Measurements from ENCODE around the gene P2RX4.
A peak's percentile ranks its signal among the peaks of the same experiment; 100 is the strongest.
"Not testable (repeated sequence)": the region's sequence is repeated elsewhere in the genome, so short reads cannot be mapped to it uniquely, and the experiment has no call there.

P2RX4 gene

DNA sequence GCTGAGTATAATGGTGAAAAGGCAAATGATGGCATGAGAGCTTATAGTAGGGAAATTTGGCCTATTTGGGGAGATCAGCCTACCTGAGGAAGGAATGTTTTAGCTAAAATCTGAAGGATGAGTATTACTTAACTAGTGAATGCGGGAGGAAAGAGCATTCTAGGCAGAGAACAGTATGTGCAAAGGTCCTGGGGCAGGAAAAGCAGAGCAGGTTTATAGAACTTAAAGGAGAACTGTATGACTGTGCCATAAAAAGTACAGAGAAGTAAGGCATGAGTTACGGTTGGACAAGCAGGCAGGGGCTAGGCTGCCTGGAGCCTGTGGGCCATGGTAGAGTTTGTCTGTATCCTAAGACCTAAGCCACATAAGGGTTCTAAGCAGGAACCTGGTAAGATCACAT is 21.7 kb upstream of the P2RX4 start:
- no peak for DNase-seq (ENCODE audit: low read depth)

- no peak for DNase-seq (ENCODE audit: low read depth)
Measured at GRCh38 chr12:121189131-121189530, 20.8 kb upstream of the P2RX4 start.

DNA sequence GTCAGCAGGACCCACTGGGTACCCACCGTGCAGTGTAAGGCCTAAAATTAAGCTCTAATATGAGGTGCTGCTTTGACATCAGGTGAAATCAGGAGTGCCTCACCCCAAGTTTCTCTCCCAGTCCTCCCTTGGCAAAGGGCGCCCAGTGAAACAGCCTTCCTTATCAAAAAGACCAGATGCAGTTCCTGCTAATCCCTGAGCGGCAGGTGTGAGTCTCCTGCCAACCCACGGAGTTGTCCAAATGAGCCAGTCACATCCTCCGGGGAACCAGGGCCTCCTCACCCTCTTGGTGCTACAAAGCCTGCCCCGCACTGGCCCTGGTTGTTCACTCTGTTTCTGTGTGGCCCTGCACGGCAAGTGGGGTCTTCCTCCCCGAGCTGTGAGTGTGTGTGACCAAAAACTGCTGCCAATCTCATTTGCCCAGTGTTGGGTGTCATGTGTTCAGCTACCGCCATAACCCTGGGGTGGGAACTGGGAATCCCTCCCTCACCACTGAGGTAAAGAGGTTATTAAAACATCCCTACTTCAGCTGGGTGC is 20.2 kb upstream of the P2RX4 start:
- DNase-seq (ENCODE audit: low read depth): no peak

GRCh38 chr12:121190523-121191031 is 19.4 kb upstream of the P2RX4 start:
- DNase-seq (ENCODE audit: low read depth): peak; percentile 97

DNA sequence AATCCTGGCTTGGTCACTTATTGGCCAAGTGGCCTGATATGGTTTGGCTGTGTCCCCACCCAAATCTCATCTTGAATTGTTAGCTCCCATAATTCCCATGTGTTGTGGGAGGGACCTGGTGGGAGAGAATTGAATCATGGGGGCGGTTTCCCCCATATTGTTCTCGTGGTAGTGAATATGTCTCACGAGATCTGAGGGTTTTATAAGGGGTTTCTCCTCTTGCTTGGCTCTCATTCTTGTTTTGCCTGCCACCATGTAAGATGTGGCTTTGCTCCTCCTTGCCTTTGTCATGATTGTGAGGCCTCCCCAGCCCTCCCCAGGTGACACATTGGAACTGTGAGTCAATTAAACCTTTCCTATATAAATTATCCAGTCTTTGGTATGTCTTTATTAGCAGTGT is 18.8 kb upstream of the P2RX4 start:
- DNase-seq (ENCODE audit: low read depth): no peak

- DNase-seq (ENCODE audit: low read depth): peak; percentile 25
Measured at GRCh38 chr12:121196902-121197301, 13.0 kb upstream of the P2RX4 start.

DNA sequence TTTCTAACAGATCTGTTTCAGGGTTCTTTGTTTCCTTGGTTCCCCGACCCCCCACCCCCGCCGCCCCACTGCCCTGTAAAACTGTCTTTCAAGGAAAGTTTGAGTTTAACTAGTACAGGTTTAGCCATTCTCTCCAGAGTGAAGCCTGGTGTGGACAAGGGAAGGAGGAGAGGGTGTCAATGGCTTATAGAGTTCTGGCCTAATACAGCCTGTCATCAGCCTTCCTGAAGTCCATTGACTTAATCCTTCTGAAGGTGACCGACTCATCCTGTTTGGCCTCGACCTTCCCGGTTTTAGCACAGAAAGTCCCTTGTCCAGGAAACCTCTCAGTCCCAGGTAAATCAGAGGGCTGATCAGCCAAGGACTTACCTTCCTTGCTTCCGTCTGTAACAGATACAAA is 11.0 kb upstream of the P2RX4 start:
- no peak for DNase-seq (ENCODE audit: low read depth)

DNA sequence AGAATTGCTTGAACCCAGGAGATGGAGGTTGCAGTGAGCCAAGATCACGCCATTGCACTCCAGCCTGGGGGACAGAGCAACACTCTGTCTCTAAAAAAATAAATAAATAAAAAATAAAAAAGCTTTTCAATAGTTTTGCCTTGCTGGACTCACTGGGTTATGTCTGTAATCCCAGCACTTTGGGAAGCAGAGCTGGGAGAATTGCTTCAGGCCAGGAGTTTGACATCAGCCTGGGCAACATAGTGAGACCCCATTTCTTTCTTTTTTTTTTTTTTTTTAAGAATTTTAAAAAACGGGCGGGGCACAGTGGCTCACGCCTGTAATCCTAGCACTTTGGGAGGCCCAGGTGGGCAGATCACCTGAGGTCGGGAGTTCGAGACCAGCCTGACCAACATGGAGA is 8.8 kb upstream of the P2RX4 start:
- DNase-seq (ENCODE audit: low read depth): not testable (repeated sequence)

DNA sequence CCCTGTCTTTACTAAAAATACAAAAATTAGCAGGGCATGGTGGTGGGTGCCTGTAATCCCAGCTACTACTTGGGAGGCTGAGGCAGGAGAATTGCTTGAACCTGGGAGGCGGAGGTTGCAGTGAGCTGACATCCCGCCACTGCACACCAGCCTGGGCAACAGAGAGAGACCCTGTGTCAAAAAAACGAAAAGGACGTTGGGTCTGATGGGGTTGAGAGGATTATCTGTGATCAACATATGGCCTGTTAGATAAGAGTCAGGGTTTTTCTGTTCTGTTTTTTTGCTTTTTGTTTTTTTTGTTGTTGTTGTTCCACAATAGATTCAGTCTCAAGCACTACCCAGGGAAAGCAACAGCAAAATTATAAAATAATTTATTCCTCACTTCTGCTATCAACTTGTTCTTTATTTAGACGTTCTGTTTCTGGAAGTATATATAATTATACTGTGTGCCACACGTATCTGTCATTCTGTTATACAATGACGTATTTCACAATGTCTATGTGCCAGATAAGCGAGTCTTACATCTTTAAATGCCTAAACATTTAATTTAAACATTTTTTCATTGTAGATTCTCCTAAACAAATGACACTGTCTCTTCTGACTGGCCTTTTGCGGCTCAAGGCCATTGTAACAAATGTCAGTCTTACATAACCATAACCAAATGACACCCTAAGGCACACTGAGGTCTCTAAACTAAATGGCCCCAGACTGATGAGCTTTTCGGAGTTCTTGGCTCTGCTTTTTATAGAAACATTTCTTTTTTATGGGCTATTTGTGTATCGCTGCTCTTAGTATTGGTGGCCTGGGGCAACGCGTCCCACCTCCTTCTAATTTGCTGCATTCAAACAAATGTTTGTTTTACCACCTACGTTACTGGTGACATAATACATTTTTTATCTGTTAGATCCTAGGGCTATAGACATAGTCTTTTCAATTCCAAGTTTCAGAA is 7.2 kb upstream of the P2RX4 start:
- DNase-seq (ENCODE audit: low read depth): no peak

DNA sequence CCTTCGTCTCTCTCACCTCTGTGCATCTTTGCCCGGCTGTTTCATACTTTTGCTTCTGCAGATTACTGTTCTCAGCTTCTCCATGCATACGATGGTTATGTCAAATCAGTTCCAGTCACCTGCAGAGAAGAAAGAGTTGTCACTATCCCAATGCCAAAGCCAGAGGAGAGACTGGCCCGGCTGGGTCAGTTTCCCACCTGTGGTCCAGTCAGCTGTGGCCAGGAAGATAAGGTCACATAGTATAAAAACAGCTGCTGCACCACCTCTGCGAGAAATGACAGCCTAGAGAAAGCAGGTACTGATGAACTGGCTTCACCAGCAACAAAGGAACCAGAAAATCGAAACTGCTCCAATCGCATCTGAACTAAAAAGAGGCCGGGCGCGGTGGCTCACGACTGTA is 6.4 kb upstream of the P2RX4 start:
- DNase-seq (ENCODE audit: low read depth): no peak

DNA sequence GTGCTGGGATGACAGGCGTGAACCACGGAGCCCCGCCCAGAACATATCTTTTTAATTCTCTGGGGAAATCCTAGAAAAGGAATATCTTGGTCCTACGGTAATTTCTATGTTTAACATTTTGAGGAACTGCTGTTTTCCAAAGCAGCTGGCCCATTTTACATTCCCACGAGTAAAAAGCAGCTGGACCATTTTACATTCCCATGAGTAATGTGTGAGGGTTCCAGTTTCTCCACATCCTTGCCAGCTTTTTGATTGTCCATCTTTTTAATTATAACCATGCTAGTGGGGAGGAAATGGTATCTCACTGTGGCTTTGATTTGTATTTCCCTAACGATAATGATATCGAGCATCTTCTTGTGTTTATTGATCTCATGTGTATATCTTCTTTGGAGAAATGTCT is 4.4 kb upstream of the P2RX4 start:
- no peak for DNase-seq (ENCODE audit: low read depth)

DNA sequence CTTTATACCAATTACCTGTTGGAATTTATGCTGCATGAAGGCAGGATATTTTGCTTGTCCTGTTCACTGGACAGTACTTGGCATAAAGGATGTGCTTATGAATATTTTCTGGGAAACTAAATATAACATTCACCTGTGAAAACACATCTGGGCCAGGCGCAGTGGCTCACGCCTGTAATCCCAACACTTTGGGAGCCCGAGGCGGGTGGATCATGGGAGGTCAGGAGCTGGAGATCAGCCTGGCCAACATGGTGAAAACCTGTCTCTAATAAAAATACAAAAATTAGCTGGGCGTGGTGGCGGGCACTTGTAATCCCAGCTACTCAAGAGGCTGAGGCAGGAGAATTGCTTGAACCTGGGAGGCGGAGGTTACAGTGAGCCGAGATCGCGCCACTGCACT is 1.4 kb upstream of the P2RX4 start:
- DNase-seq (ENCODE audit: low read depth): not testable (repeated sequence)

DNA sequence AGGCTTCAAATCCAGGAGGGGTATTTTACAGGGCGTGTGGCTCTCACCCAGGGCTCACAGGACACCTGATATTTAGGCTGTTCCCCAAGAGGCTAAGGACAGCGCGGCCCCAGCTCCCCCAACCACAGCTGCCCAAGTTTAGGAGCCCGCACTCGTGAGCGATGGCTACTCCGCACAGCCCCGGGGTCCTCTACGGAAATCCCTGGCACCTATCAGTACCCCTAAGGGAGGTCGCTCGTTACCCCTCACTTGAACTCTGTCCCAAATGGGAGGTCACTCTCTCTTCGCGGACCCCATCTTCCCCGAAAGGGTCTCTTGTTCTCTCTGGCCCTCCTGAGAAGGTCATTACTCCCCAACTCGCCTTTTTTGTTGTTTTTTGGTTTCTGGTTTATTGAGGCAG is 708 bp upstream of the P2RX4 start:
- DNase-seq (ENCODE audit: low read depth): no peak

DNA sequence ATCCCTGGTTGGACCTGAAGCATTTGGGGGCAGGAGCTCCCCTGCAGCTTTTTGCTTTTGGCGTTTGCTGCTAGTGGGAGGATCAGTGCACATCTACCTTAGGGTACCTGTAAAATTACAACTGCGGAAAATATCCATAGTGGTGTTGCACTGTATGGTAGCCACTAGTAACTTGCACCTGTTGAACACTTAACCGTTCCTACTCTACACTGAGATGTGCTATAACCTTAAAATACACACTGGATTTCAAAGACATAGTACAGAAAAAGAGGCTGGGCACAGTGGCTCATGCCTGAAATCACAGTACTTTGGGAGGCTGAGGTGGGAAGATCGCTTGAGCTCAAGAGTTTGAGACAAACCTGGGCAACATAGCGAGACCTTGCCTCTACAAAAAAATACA is 2.9 kb downstream of the P2RX4 start:
- no peak for DNase-seq (ENCODE audit: low read depth)

DNA sequence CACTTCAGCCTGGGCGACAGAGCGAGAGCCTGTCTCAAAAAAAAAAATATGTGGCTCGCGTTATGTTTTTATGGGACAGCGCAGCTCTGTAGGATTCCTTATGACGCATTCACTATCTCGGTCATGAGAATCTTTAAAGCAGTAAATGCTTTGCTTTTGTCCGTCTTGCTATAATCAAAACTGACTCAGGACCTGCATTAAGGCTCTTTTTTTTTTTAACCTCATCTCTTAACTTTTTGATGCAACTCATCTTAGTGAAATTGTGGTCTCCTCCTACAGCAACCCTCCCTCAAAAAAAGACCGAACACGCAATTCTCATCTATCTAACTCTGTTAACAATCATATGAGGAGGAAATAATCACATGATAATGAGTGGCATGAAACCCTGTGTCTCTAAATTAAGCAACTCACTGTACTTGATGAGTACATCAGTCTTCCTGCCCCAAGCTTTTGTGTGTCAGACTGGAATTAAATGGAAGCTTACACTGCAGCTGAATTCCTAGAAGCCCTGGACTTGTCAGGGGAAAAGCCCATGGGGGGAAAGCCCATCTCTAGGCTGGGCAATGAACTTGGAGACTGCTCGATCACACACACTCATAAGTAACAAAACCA is 4.3 kb downstream of the P2RX4 start:
- DNase-seq (ENCODE audit: low read depth): peak; percentile 91

DNA sequence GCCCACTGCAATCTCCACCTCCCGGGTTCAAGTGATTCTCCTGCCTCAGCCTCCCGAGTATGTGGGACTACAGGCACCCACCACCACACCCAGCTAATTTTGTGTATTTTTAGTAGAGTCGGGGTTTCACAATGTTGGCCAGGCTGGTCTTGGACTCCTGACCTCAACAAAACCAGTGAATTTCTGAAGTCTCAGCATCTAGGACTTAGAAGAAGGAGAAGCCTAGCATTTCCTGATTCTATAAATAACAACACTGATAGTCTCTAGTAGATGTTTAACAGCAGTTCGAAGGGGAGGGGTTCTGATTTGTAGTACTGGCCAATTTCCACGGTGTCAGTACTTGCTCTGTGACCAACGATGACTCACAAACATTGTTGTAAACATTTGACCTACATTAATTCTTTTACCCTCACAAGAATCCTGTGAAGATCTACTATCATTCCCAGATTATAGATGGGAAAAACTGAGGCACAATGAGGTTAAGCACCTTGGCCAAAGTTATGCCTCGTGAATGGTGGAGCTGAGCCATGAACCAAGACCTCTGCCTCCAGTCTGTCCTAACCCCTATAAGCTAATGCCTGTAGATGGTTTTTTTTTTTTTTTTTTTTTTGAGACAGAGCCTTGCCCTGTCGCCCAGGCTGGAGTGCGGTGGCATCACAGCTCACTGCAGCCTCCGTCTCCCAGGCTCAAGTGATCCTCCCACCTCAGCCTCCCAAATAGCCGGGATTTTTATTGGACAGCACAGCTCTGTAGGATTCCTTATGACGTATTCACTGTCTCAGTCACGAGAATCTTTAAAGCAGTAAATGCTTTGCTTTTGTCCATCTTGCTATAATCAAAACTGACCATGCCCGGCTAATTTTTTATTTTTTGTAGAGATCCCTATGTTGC is 5.2 kb downstream of the P2RX4 start:
- DNase-seq (ENCODE audit: low read depth): peak; percentile 92

- DNase-seq (ENCODE audit: low read depth): no peak
Measured at GRCh38 chr12:121216102-121216501, 6.2 kb downstream of the P2RX4 start.

DNA sequence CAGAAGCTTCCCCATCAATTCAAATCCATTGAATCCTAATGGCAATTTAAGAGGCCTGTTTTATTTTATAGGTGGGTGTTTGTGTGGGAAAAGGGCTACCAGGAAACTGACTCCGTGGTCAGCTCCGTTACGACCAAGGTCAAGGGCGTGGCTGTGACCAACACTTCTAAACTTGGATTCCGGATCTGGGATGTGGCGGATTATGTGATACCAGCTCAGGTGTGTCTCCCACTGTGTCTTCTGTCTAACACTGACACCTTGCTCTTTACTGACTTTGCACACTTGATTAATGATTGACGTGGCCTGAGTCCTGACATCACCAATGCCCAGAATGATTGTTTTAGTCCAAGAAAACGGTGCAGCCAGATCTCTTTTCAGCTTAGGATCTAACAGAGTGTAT is 7.1 kb downstream of the P2RX4 start:
- no peak for DNase-seq (ENCODE audit: low read depth)

- DNase-seq (ENCODE audit: low read depth): no peak
Measured at GRCh38 chr12:121217761-121218160, 7.8 kb downstream of the P2RX4 start.

GRCh38 chr12:121218588-121219352 is 8.8 kb downstream of the P2RX4 start:
- no peak for DNase-seq (ENCODE audit: low read depth)

DNA sequence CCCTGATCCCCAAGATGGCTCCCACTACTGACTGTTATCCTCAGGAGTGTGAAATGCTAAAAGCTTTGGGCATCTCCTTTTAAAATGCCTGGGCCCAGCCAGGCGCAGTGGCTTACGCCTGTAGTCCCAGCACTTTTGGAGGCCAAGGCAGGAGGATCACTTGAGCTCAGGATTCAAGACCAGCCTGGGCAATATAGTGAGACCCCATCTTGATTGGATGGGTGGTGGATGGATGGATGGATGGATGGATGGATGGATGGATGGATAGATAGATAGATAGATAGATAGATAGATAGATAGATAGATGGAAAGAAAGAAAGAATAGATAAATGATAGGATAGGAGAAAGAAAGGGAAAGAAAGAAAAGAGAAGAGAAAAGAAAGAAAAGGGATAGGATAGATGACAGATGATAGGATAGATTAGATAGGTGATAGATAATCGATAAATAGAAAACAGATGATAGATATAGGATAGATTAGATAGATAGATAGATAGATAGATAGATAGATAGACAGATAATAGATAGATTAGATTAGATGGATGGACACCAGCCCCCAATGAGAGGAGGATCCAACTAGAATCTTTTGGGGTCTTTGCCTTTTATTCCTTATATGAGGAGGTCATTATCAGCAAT is 9.5 kb downstream of the P2RX4 start:
- no peak for DNase-seq (ENCODE audit: low read depth)
